WTC11 (cell line): ENCODE data around the gene LMAN2. TPM values are rescaled to one million over a fixed set of nuclear protein-coding genes. Genes with fewer than 3 reads are reported as not detected.
A peak's percentile ranks its signal among the peaks of the same experiment; 100 is the strongest.

Experiments
- ATAC-seq: fragments of 200-7000 bp; cut with Tn5 transposase; 2 replicates; pipeline ENCODE4 v1.10.0; 2021; ENCODE audit warnings: mild to moderate bottlenecking, moderate library complexity
- CTCF ChIA-PET: fragments of 300-600 bp; sonication (Branson Sonifier 250); formaldehyde crosslinking; loops from one replicate; lab custom pipeline; 2021; ENCODE audit warnings: antibody characterized with exemption; lab: Charles Lee
- POLR2A ChIA-PET: fragments of 350-600 bp; sonication (Branson Sonifier 250); formaldehyde crosslinking; loops from one replicate; lab custom pipeline; 2021; ENCODE audit warnings: antibody characterized with exemption; lab: Charles Lee
- DNase-seq: peaks from one replicate; pipeline ENCODE4 v3.0.0; 2021; ENCODE audit warnings: low spot score
- H3K27ac Mint-ChIP-seq: 2 replicates; pipeline ENCODE4 v1.8.0; 2021; ENCODE audit warnings: mixed read lengths
- H3K27me3 Mint-ChIP-seq: 2 replicates; pipeline ENCODE4 v1.8.0; 2021; ENCODE audit warnings: low read depth, mild to moderate bottlenecking, moderate library complexity, mixed read lengths
- H3K36me3 Mint-ChIP-seq: 2 replicates; pipeline ENCODE4 v1.8.0; 2021; ENCODE audit warnings: mixed read lengths
- H3K4me1 Mint-ChIP-seq: 2 replicates; pipeline ENCODE4 v1.8.0; 2022; ENCODE audit warnings: mixed read lengths
- H3K4me3 Mint-ChIP-seq: 2 replicates; pipeline ENCODE4 v1.8.0; 2021; ENCODE audit warnings: mild to moderate bottlenecking, moderate library complexity, mixed read lengths
- H3K9me3 Mint-ChIP-seq: 2 replicates; pipeline ENCODE4 v1.8.0; 2021; ENCODE audit warnings: mixed read lengths
- ARID4B ChIP-seq: sonication (generic); formaldehyde crosslinking; IDR thresholded peaks from 2 replicates; pipeline ENCODE4 v1.8.0; 2023; ENCODE audit warnings: missing genetic modification reagents, mild to moderate bottlenecking, borderline replicate concordance
- FOXK1 ChIP-seq: sonication (generic); formaldehyde crosslinking; IDR thresholded peaks from 2 replicates; pipeline ENCODE4 v1.8.0; 2022; ENCODE audit warnings: mild to moderate bottlenecking, moderate library complexity, missing genetic modification reagents
- FOXP1 ChIP-seq: sonication (generic); formaldehyde crosslinking; IDR thresholded peaks from 2 replicates; pipeline ENCODE4 v1.8.0; 2022; ENCODE audit warnings: missing genetic modification reagents, mild to moderate bottlenecking, moderate library complexity, borderline replicate concordance
- JAZF1 ChIP-seq: fragments of 250-450 bp; sonication (Bioruptor Pico); IDR thresholded peaks from 2 replicates; pipeline ENCODE4 v1.9.0; 2021; ENCODE audit warnings: moderate library complexity, mild to moderate bottlenecking, inconsistent platforms
- MAX ChIP-seq: sonication (generic); formaldehyde crosslinking; IDR thresholded peaks from 2 replicates; pipeline ENCODE4 v1.8.0; 2022; ENCODE audit warnings: mild to moderate bottlenecking, missing genetic modification reagents
- TEAD1 ChIP-seq: sonication (generic); formaldehyde crosslinking; IDR thresholded peaks from 2 replicates; pipeline ENCODE4 v1.8.0; 2022; ENCODE audit warnings: mild to moderate bottlenecking, missing genetic modification reagents
- ZNF121 ChIP-seq: sonication (generic); formaldehyde crosslinking; IDR thresholded peaks from 2 replicates; pipeline ENCODE4 v1.8.0; 2023; ENCODE audit warnings: missing genetic modification reagents
- ZNF232 ChIP-seq: sonication (generic); formaldehyde crosslinking; IDR thresholded peaks from 2 replicates; pipeline ENCODE4 v1.8.0; 2022; ENCODE audit warnings: mild to moderate bottlenecking, missing genetic modification reagents
- ZNF423 ChIP-seq: fragments of 250-450 bp; sonication (Bioruptor Pico); IDR thresholded peaks from 2 replicates; pipeline ENCODE4 v2.1.2; 2022; ENCODE audit warnings: mild to moderate bottlenecking, moderate library complexity
- total RNA-seq: library from RNA; stranded (reverse); gene quantifications from 3 replicates; pipeline ENCODE4 v1.2.3, GENCODE V29; 2021
- TF ChIP-seq, protein P1 (sequence below): sonication (generic); formaldehyde crosslinking; IDR thresholded peaks from 2 replicates; pipeline ENCODE4 v1.8.1; 2023; ENCODE audit warnings: mild to moderate bottlenecking, moderate library complexity, missing genetic modification reagents
- TF ChIP-seq, protein P2 (sequence below): fragments of 250-450 bp; sonication (Bioruptor Pico); IDR thresholded peaks from 2 replicates; pipeline ENCODE4 v1.9.0; 2021; ENCODE audit warnings: moderate library complexity, mild to moderate bottlenecking, inconsistent platforms, borderline replicate concordance
- TF ChIP-seq, protein P3 (sequence below): sonication (generic); formaldehyde crosslinking; IDR thresholded peaks from 2 replicates; pipeline ENCODE4 v1.8.0; 2022; ENCODE audit warnings: mild to moderate bottlenecking, missing genetic modification reagents
- TF ChIP-seq, protein P4 (sequence below): sonication (generic); formaldehyde crosslinking; IDR thresholded peaks from 2 replicates; pipeline ENCODE4 v1.8.1; 2022; ENCODE audit warnings: low read depth, missing genetic modification reagents, borderline replicate concordance

LMAN2 gene
- total RNA-seq, 1 experiment from 2014 or later: 162 TPM

DNA sequence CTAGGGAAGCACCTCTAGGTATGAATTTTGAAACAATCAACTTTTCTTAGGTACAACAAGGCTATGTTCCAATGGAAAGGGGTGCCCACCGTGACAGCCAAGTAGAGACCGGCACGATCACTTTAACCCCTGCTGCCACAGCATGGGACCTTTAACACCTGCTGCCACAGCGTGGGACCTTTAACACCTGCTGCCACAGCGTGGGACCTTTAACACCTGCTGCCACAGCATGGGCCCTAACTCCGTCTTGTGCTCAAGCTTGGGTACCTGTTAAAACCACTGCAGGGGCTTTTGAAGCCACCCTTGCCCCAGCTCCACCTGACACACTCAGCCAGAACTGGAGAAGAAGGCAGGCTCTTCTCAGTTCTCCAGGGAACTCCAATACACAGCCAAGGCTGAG lies 21.6 kb downstream of the LMAN2 start:
- DNase-seq (no peak), ATAC-seq (no peak)
- H3K9me3 Mint-ChIP-seq: no peaks in the 10 kb centered on the region
- no peaks in the 10 kb centered on the region; the same call in 1 of the 2 replicates for H3K27me3 Mint-ChIP-seq
- H3K36me3 Mint-ChIP-seq: peaks cover 35% of the 10 kb centered on the region
- H3K27ac Mint-ChIP-seq: peak overlapping the region; percentile 44
- H3K4me3 Mint-ChIP-seq: no peak overlapping the region
- ChIA-PET POLR2A (no interaction called here), CTCF (interaction anchor here (1.0 to 2.0 kb wide), 2 partner anchors 12 to 20 kb away, joined by 4 to 6 read pairs; no protein-coding TSS in a partner anchor)
- peaks cover 24% of the 10 kb centered on the region for H3K4me1 Mint-ChIP-seq
- TF ChIP-seq ZNF121 (CRISPR knock-in tag) (no peak), ZNF423 (CRISPR knock-in tag) (peak; percentile 24; the same call in 1 of the 2 replicates)

- no peaks in the 10 kb centered on the region for H3K9me3 Mint-ChIP-seq
- DNase-seq (no peak), ATAC-seq (no peak)
- no peaks in the 10 kb centered on the region; the same call in 1 of the 2 replicates for H3K27me3 Mint-ChIP-seq
- peaks cover 28% of the 10 kb centered on the region for H3K36me3 Mint-ChIP-seq
- peaks cover 26% of the 10 kb centered on the region for H3K4me1 Mint-ChIP-seq
- CTCF ChIA-PET: interaction anchor here (0.6 to 2.1 kb wide), 7 partner anchors 8 to 67 kb away, joined by 4 to 8 read pairs (median 6); no protein-coding TSS in a partner anchor
- POLR2A ChIA-PET: interaction anchor here (0.6 kb wide), 1 partner anchor 37 kb away, joined by 3 read pairs; no protein-coding TSS in a partner anchor
- no peak overlapping the region for H3K4me3 Mint-ChIP-seq
- H3K27ac Mint-ChIP-seq: no peak overlapping the region
- TF ChIP-seq JAZF1 (CRISPR knock-in tag): no peak
- TF ChIP-seq, protein P1, sequence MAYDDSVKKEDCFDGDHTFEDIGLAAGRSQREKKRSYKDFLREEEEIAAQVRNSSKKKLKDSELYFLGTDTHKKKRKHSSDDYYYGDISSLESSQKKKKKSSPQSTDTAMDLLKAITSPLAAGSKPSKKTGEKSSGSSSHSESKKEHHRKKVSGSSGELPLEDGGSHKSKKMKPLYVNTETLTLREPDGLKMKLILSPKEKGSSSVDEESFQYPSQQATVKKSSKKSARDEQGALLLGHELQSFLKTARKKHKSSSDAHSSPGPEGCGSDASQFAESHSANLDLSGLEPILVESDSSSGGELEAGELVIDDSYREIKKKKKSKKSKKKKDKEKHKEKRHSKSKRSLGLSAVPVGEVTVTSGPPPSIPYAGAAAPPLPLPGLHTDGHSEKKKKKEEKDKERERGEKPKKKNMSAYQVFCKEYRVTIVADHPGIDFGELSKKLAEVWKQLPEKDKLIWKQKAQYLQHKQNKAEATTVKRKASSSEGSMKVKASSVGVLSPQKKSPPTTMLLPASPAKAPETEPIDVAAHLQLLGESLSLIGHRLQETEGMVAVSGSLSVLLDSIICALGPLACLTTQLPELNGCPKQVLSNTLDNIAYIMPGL (CRISPR knock-in tag): no peak
- TF ChIP-seq TEAD1 (CRISPR knock-in tag): no peak
- no peak for TF ChIP-seq FOXK1
- TF ChIP-seq ZNF121 (CRISPR knock-in tag): no peak
- TF ChIP-seq, protein P2, sequence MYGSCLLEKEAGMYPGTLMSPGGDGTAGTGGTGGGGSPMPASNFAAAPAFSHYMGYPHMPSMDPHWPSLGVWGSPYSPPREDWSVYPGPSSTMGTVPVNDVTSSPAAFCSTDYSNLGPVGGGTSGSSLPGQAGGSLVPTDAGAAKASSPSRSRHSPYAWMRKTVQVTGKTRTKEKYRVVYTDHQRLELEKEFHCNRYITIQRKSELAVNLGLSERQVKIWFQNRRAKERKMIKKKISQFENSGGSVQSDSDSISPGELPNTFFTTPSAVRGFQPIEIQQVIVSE: no peak
- no peak for TF ChIP-seq FOXP1
- TF ChIP-seq, all 79 proteins: peak for 0
Measured at GRCh38 chr5:177328545-177329231, 22.8 kb downstream of the LMAN2 start.

GRCh38 chr5:177327539-177328522 lies 23.6 kb downstream of the LMAN2 start:
- ChIA-PET CTCF (interaction anchor here (1.0 to 2.1 kb wide), 11 partner anchors 9 to 279 kb away, joined by 3 to 8 read pairs (median 4); no protein-coding TSS in a partner anchor), POLR2A (interaction anchor here (0.6 kb wide), 1 partner anchor 38 kb away, joined by 3 read pairs; no protein-coding TSS in a partner anchor)
- peak overlapping the region; percentile 93 for H3K27ac Mint-ChIP-seq
- no peaks in the 10 kb centered on the region; the same call in 1 of the 2 replicates for H3K27me3 Mint-ChIP-seq
- no peak overlapping the region for H3K4me3 Mint-ChIP-seq
- DNase-seq (no peak), ATAC-seq (no peak)
- TF ChIP-seq ZNF423 (CRISPR knock-in tag): no peak
- TF ChIP-seq ZNF232: no peak
- H3K36me3 Mint-ChIP-seq: peaks cover 19% of the 10 kb centered on the region
- H3K9me3 Mint-ChIP-seq: no peaks in the 10 kb centered on the region
- H3K4me1 Mint-ChIP-seq: peaks cover 26% of the 10 kb centered on the region

GRCh38 chr5:177325868-177326381 lies 25.5 kb downstream of the LMAN2 start:
- peaks cover 26% of the 10 kb centered on the region for H3K4me1 Mint-ChIP-seq
- POLR2A ChIA-PET: no interaction called here
- H3K36me3 Mint-ChIP-seq: peaks cover 16% of the 10 kb centered on the region
- H3K27ac Mint-ChIP-seq: peak overlapping the region; percentile 93
- no peak overlapping the region for H3K4me3 Mint-ChIP-seq
- no peaks in the 10 kb centered on the region for H3K9me3 Mint-ChIP-seq
- peak; percentile 46 for ATAC-seq
- DNase-seq: no peak
- no peaks in the 10 kb centered on the region; the same call in 1 of the 2 replicates for H3K27me3 Mint-ChIP-seq
- CTCF ChIA-PET: interaction anchor here (0.7 to 1.4 kb wide), 3 partner anchors 16 to 132 kb away, joined by 3 to 8 read pairs (median 4); no protein-coding TSS in a partner anchor
- TF ChIP-seq MAX: no peak
- TF ChIP-seq, protein P3, sequence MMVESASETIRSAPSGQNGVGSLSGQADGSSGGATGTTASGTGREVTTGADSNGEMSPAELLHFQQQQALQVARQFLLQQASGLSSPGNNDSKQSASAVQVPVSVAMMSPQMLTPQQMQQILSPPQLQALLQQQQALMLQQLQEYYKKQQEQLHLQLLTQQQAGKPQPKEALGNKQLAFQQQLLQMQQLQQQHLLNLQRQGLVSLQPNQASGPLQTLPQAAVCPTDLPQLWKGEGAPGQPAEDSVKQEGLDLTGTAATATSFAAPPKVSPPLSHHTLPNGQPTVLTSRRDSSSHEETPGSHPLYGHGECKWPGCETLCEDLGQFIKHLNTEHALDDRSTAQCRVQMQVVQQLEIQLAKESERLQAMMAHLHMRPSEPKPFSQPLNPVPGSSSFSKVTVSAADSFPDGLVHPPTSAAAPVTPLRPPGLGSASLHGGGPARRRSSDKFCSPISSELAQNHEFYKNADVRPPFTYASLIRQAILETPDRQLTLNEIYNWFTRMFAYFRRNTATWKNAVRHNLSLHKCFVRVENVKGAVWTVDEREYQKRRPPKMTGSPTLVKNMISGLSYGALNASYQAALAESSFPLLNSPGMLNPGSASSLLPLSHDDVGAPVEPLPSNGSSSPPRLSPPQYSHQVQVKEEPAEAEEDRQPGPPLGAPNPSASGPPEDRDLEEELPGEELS (CRISPR knock-in tag): no peak
- TF ChIP-seq, protein P4, sequence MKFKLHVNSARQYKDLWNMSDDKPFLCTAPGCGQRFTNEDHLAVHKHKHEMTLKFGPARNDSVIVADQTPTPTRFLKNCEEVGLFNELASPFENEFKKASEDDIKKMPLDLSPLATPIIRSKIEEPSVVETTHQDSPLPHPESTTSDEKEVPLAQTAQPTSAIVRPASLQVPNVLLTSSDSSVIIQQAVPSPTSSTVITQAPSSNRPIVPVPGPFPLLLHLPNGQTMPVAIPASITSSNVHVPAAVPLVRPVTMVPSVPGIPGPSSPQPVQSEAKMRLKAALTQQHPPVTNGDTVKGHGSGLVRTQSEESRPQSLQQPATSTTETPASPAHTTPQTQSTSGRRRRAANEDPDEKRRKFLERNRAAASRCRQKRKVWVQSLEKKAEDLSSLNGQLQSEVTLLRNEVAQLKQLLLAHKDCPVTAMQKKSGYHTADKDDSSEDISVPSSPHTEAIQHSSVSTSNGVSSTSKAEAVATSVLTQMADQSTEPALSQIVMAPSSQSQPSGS (CRISPR knock-in tag): no peak
- TF ChIP-seq ARID4B (CRISPR knock-in tag): no peak
- no peak for TF ChIP-seq ZNF423 (CRISPR knock-in tag)
